IMR-90 (cell line): ENCODE measurements around the gene PNPLA1. TPM values are rescaled to one million over a fixed set of nuclear protein-coding genes. Genes with fewer than 3 reads are reported as not detected.

Source experiments
- ATAC-seq: fragments of 200-7000 bp; cut with Tn5 transposase; 2 replicates; pipeline ENCODE4 v1.9.1; 2020; ENCODE audit warnings: low read depth, mild to moderate bottlenecking, moderate library complexity
- BruUV-seq: library from RNA; stranded (reverse); fragments of 400-500 nt; replicated peaks from 2 replicates; lab custom pipeline; 2021; lab: Mats Ljungman, UMichigan
- CTCF ChIA-PET: fragments of 300-600 bp; formaldehyde crosslinking; extraction: SDS; loops from one replicate; lab custom pipeline; 2021; ENCODE audit warnings: antibody characterized with exemption; lab: Yijun Ruan, JAX
- POLR2A ChIA-PET: fragments of 300-600 bp; sonication (Branson Sonifier 250); formaldehyde crosslinking; loops from one replicate; lab custom pipeline; 2022; ENCODE audit warnings: antibody characterized with exemption; ENCODE audit not compliant: unreplicated experiment; lab: Charles Lee
- DNase-seq: peaks from one replicate; pipeline ENCODE4 v3.0.0; 2013
- H2AFZ ChIP-seq: replicated peaks from 2 replicates; pipeline ENCODE3; 2013; ENCODE audit warnings: low read length, mild to moderate bottlenecking; ENCODE audit not compliant: poor library complexity
- H2AK5ac ChIP-seq: 2 replicates; pipeline ENCODE4 v1.6.1; 2013; ENCODE audit warnings: low read depth, low read length, inconsistent platforms
- H2AK9ac ChIP-seq: replicated peaks from 2 replicates; pipeline ENCODE3; 2013; ENCODE audit warnings: mild to moderate bottlenecking, low read depth, low read length, moderate library complexity; ENCODE audit not compliant: poor library complexity
- H2BK120ac ChIP-seq: 2 replicates; pipeline ENCODE4 v1.6.1; 2013; ENCODE audit warnings: low read depth, low read length, inconsistent platforms
- H2BK15ac ChIP-seq: 3 replicates; pipeline ENCODE4 v1.6.1; 2013; ENCODE audit warnings: low read depth, low read length, inconsistent platforms
- H2BK20ac ChIP-seq: 2 replicates; pipeline ENCODE4 v1.6.1; 2013; ENCODE audit warnings: low read depth, mild to moderate bottlenecking, inconsistent platforms, low read length, moderate library complexity
- H2BK5ac ChIP-seq: 2 replicates; pipeline ENCODE4 v1.6.1; 2013; ENCODE audit warnings: mild to moderate bottlenecking, low read depth, low read length, inconsistent platforms; ENCODE audit not compliant: poor library complexity, severe bottlenecking
- H3K14ac ChIP-seq: replicated peaks from 2 replicates; pipeline ENCODE4 v1.6.1; 2013; ENCODE audit warnings: low read depth, low read length, inconsistent platforms
- H3K18ac ChIP-seq: 2 replicates; pipeline ENCODE4 v1.6.1; 2013; ENCODE audit warnings: low read depth, low read length, control low read depth
- H3K23ac ChIP-seq: 2 replicates; pipeline ENCODE4 v1.6.1; 2013; ENCODE audit warnings: low read depth, low read length, inconsistent platforms
- H3K27ac ChIP-seq: 2 replicates; pipeline ENCODE4 v1.5.1; 2013; ENCODE audit warnings: mild to moderate bottlenecking, control low read depth, low read length; ENCODE audit not compliant: insufficient read depth
- H3K27me3 ChIP-seq: 2 replicates; pipeline ENCODE4 v1.6.1; 2013; ENCODE audit warnings: low read length; ENCODE audit not compliant: control insufficient read depth, insufficient read depth
- H3K36me3 ChIP-seq: 2 replicates; pipeline ENCODE4 v1.6.1; 2013; ENCODE audit warnings: low read length, mixed read lengths; ENCODE audit not compliant: control insufficient read depth, insufficient read depth
- H3K4ac ChIP-seq: 2 replicates; pipeline ENCODE4 v1.6.1; 2013; ENCODE audit warnings: low read depth, low read length, inconsistent platforms
- H3K4me1 ChIP-seq: 2 replicates; pipeline ENCODE4 v1.6.1; 2013; ENCODE audit warnings: low read length, mixed read lengths; ENCODE audit not compliant: control insufficient read depth, insufficient read depth
- H3K4me2 ChIP-seq: 2 replicates; pipeline ENCODE4 v1.6.1; 2013; ENCODE audit warnings: low read depth, mild to moderate bottlenecking, control low read depth, low read length, moderate library complexity
- H3K4me3 ChIP-seq: 2 replicates; pipeline ENCODE4 v1.5.1; 2013; ENCODE audit warnings: low read depth, mild to moderate bottlenecking, control low read depth, low read length, moderate library complexity; ENCODE audit not compliant: insufficient read depth
- H3K56ac ChIP-seq: 2 replicates; pipeline ENCODE4 v1.6.1; 2013; ENCODE audit warnings: low read length, inconsistent platforms; ENCODE audit not compliant: insufficient read depth; ENCODE audit errors: extremely low read depth
- H3K79me1 ChIP-seq, 2 experiments: 2 replicates each; pipeline ENCODE4 v1.6.1; 2013; ENCODE audit warnings: low read length in 2 of 2, inconsistent platforms in 1 of 2, low read depth in 1 of 2
- H3K9ac ChIP-seq: 2 replicates; pipeline ENCODE4 v1.6.1; 2013; ENCODE audit warnings: low read depth, low read length, control low read depth
- H3K9me1 ChIP-seq: 2 replicates; pipeline ENCODE4 v1.6.1; 2013; ENCODE audit warnings: low read length, inconsistent platforms; ENCODE audit not compliant: insufficient read depth
- H3K9me3 ChIP-seq: 2 replicates; pipeline ENCODE4 v1.6.1; 2013; ENCODE audit warnings: low read length; ENCODE audit not compliant: control insufficient read depth, insufficient read depth
- H4K20me1 ChIP-seq: 2 replicates; pipeline ENCODE4 v1.6.1; 2013; ENCODE audit warnings: low read length, inconsistent platforms; ENCODE audit not compliant: insufficient read depth
- H4K5ac ChIP-seq: 2 replicates; pipeline ENCODE4 v1.6.1; 2013; ENCODE audit warnings: mild to moderate bottlenecking, low read depth, low read length, control low read depth
- H4K8ac ChIP-seq, 2 experiments: 2 replicates each; pipeline ENCODE4 v1.6.1; 2013; ENCODE audit warnings: low read depth in 2 of 2, low read length in 2 of 2, control low read depth in 1 of 2, inconsistent platforms in 1 of 2
- H4K91ac ChIP-seq: 2 replicates; pipeline ENCODE4 v1.6.1; 2013; ENCODE audit warnings: low read depth, low read length, inconsistent platforms; ENCODE audit not compliant: insufficient read depth
- CEBPB ChIP-seq: IDR thresholded peaks from 2 replicates; pipeline ENCODE4 v1.6.1; 2012; ENCODE audit warnings: low read depth, low read length, improper control_type of control experiment
- CHD1 ChIP-seq: IDR thresholded peaks from 2 replicates; pipeline ENCODE4 v1.6.1; 2012; ENCODE audit warnings: low read depth, low read length, improper control_type of control experiment
- CTCF ChIP-seq: conservative IDR thresholded peaks from 2 replicates; pipeline ENCODE4 v1.5.1; 2012; ENCODE audit warnings: mild to moderate bottlenecking, low read depth, low read length, improper control_type of control experiment
- ELK1 ChIP-seq: fragments of 150-350 bp; IDR thresholded peaks from 2 replicates; pipeline ENCODE4 v1.6.1; 2016; ENCODE audit warnings: low read depth, mild to moderate bottlenecking, low read length, moderate library complexity, borderline replicate concordance
- FOS ChIP-seq: fragments of 150-350 bp; IDR thresholded peaks from 2 replicates; pipeline ENCODE4 v1.6.1; 2016; ENCODE audit warnings: low read depth, low read length
- MAFK ChIP-seq: IDR thresholded peaks from 2 replicates; pipeline ENCODE4 v1.6.1; 2012; ENCODE audit warnings: low read depth, low read length, improper control_type of control experiment
- NFE2L2 ChIP-seq: fragments of 150-350 bp; IDR thresholded peaks from 2 replicates; pipeline ENCODE4 v1.6.1; 2016; ENCODE audit warnings: low read depth, mild to moderate bottlenecking, low read length
- POLR2A ChIP-seq: IDR thresholded peaks from 2 replicates; pipeline ENCODE4 v1.6.1; 2012; ENCODE audit warnings: mild to moderate bottlenecking, low read depth, low read length
- RAD21 ChIP-seq: IDR thresholded peaks from 2 replicates; pipeline ENCODE4 v1.6.1; 2012; ENCODE audit warnings: low read length, improper control_type of control experiment
- RCOR1 ChIP-seq: IDR thresholded peaks from 2 replicates; pipeline ENCODE4 v1.6.1; 2012; ENCODE audit warnings: mild to moderate bottlenecking, low read length, improper control_type of control experiment; ENCODE audit not compliant: insufficient replicate concordance
- RFX5 ChIP-seq: IDR thresholded peaks from 2 replicates; pipeline ENCODE4 v1.8.0; 2012; ENCODE audit warnings: low read depth, mild to moderate bottlenecking, low read length, moderate library complexity
- SMC3 ChIP-seq: fragments of 150-350 bp; IDR thresholded peaks from 2 replicates; pipeline ENCODE4 v1.6.1; 2016; ENCODE audit warnings: low read depth, mild to moderate bottlenecking, antibody characterized with exemption, low read length, moderate library complexity
- WGBS, 2 experiments: methylation state at CpG; one replicate each; pipeline versions ENCODE4 v1.1.5 to v1.1.7; 2013; ENCODE audit warnings: missing lambda C conversion rate in 2 of 2; ENCODE audit not compliant: insufficient read length in 1 of 2; ENCODE audit errors: extremely low coverage in 2 of 2; 5-methylcytosine and 5-hydroxymethylcytosine counted together
- dilution Hi-C: fragments of 300-500 bp; cut with HindIII; formaldehyde crosslinking; loops from one replicate; pipeline ENCODE4 v1.14.3; 2018; ENCODE audit warnings: low sequenced_read_pairs; ENCODE audit not compliant: unreplicated experiment
- in situ Hi-C: fragments of 300-500 bp; cut with MboI; formaldehyde crosslinking; loops from 3 replicates; pipeline ENCODE4 v1.14.3; 2019; ENCODE audit warnings: low sequenced_read_pairs, inconsistent platforms, mixed read lengths
- intact Hi-C: fragments of 100-400 bp; cut with micrococcal nuclease; formaldehyde crosslinking; loops from 2 replicates; pipeline ENCODE4 v1.10.0; 2022
- polyA plus RNA-seq, 3 experiments: library from polyadenylated mRNA; depleted of rRNA; stranded (reverse); fragments of >200 nt; gene quantifications; 2 replicates each; pipeline ENCODE4 v1.2.3, GENCODE V29; 2012; ENCODE audit warnings: low replicate concordance in 1 of 3
- total RNA-seq: library from RNA; depleted of rRNA; stranded (reverse); fragments of >200 nt; gene quantifications from 2 replicates; pipeline ENCODE4 v1.2.3, GENCODE V29; 2012
- TF ChIP-seq, protein P1 (sequence below): fragments of 150-350 bp; IDR thresholded peaks from 2 replicates; pipeline ENCODE4 v1.6.1; 2017; ENCODE audit warnings: mild to moderate bottlenecking, antibody characterized with exemption, low read length, low read depth

The PNPLA1 gene
- total and polyA plus RNA-seq, 2 of the 4 experiments (the other 2 are of a cell fraction) = not detected

GRCh38 chr6:36248980-36249379 lies 20.9 kb upstream of the PNPLA1 start:
- no peak overlapping the region for H2AFZ ChIP-seq
- 0 out of 2 replicates have a peak overlapping the region, but pooled peaks have one; percentile 67 for H4K5ac ChIP-seq
- BruUV-seq = no TSS peak
- no peak overlapping the region for H3K18ac ChIP-seq
- peaks cover 14% of the 10 kb centered on the region for H3K4me1 ChIP-seq
- H2BK5ac ChIP-seq = peak overlapping the region; percentile 42
- H3K79me1 ChIP-seq = no peaks in the 10 kb centered on the region
- ATAC-seq (peak; percentile 79), DNase-seq (peak; percentile 70)
- H4K91ac ChIP-seq = no peak overlapping the region; the same call in 1 of the 2 replicates
- H2BK120ac ChIP-seq = peak overlapping the region; percentile 38; the same call in 1 of the 2 replicates
- H2AK5ac ChIP-seq = peak overlapping the region; percentile 20; the same call in 1 of the 2 replicates
- peak overlapping the region; percentile 69; the same call in 1 of the 2 replicates for H3K4ac ChIP-seq
- peak overlapping the region; percentile 3; the same call in 1 of the 2 replicates for H3K27ac ChIP-seq
- intact Hi-C loops = no loop called here
- in situ Hi-C loops = no loop called here
- dilution Hi-C loops = no loop called here
- ChIA-PET CTCF (no interaction called here), POLR2A (no interaction called here)
- no peaks in the 10 kb centered on the region for H3K9me3 ChIP-seq
- 0 out of 2 replicates have a peak overlapping the region, but pooled peaks have one; percentile 25 for H3K23ac ChIP-seq
- H2BK15ac ChIP-seq = peak overlapping the region; percentile 76; the same call in 2 of the 3 replicates
- no peaks in the 10 kb centered on the region for H3K27me3 ChIP-seq
- no peak overlapping the region; the same call in 1 of the 2 replicates for H3K14ac ChIP-seq
- no peaks in the 10 kb centered on the region for H4K20me1 ChIP-seq
- TF ChIP-seq ELK1 (no peak), FOS (no peak), RFX5 (no peak), SMC3 (no peak), NFE2L2 (no peak), POLR2A (no peak), CHD1 (no peak), RAD21 (no peak), CTCF (no peak), MAFK (no peak), CEBPB (no peak), RCOR1 (no peak)
- TF ChIP-seq, protein P1, sequence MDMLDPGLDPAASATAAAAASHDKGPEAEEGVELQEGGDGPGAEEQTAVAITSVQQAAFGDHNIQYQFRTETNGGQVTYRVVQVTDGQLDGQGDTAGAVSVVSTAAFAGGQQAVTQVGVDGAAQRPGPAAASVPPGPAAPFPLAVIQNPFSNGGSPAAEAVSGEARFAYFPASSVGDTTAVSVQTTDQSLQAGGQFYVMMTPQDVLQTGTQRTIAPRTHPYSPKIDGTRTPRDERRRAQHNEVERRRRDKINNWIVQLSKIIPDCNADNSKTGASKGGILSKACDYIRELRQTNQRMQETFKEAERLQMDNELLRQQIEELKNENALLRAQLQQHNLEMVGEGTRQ = no peak
- no peaks in the 10 kb centered on the region for H3K36me3 ChIP-seq
- H3K9ac ChIP-seq = no peak overlapping the region
- peak overlapping the region in 1 of 2 experiments; percentile 65; a peak in 1 of 4 replicates for H4K8ac ChIP-seq
- H3K56ac ChIP-seq = no peak overlapping the region
- no CpG with 5 or more reads among the region's 1 CpG for WGBS, 2 experiments
- peaks cover 16% of the 10 kb centered on the region for H3K9me1 ChIP-seq
- H2BK20ac ChIP-seq = no peak overlapping the region
- peak overlapping the region; percentile 74 for H2AK9ac ChIP-seq
- H3K4me3 ChIP-seq = no peak overlapping the region
- peak overlapping the region; percentile 20; the same call in 1 of the 2 replicates for H3K4me2 ChIP-seq
